Right lobe of liver (tissue), 6 donors: Measurements from ENCODE around the gene CTCF. TPM values are rescaled to one million over a fixed set of nuclear protein-coding genes. Genes with fewer than 3 reads are reported as not detected.

Experiments
- ATAC-seq, 4 donors: fragments of 200-7000 bp; cut with Tn5 transposase; one replicate each; pipeline ENCODE4 v1.9.1; 2020; ENCODE audit warnings: mild to moderate bottlenecking in 4 of 4, moderate library complexity in 4 of 4
- DNase-seq, 3 donors: peaks; one replicate each; pipeline ENCODE4 v3.0.0-alpha.2; 2020
- H3K27ac ChIP-seq, 3 donors: fragments of 200-600 bp; one replicate each; pipeline ENCODE4 v1.8.0; 2022
- H3K27me3 ChIP-seq, 2 donors: fragments of 200-600 bp; one replicate each; pipeline ENCODE4 v1.8.0; 2022
- H3K36me3 ChIP-seq, 4 donors: fragments of 200-600 bp; sonication (generic) in 1 of 4; one replicate each; pipeline versions ENCODE4 v1.5.1 to v1.8.0; 2017 to 2022; ENCODE audit warnings: control low read depth in 1 of 4
- H3K4me1 ChIP-seq, 4 donors: fragments of 200-600 bp; sonication (generic) in 1 of 4; one replicate each; pipeline versions ENCODE4 v1.5.1 to v1.8.0; 2017 to 2022; ENCODE audit warnings: control low read depth in 1 of 4
- H3K4me3 ChIP-seq, 3 donors: fragments of 200-600 bp; one replicate each; pipeline ENCODE4 v1.8.0; 2022
- H3K9me3 ChIP-seq, 4 donors: fragments of 200-600 bp; sonication (generic) in 1 of 4; one replicate each; pipeline versions ENCODE4 v1.5.1 to v1.8.0; 2017 to 2022; ENCODE audit warnings: control low read depth in 1 of 4
- CTCF ChIP-seq, 4 donors: fragments of 200-600 bp in 3 of 4; fragments of 450-650 bp in 1 of 4; IDR thresholded peaks; one replicate each; pipeline versions ENCODE4 v1.5.1 to v1.8.0; 2016 to 2022; ENCODE audit warnings: antibody characterized with exemption in 4 of 4, mild to moderate bottlenecking in 2 of 4
- POLR2A ChIP-seq: fragments of 450-650 bp; IDR thresholded peaks from one replicate; pipeline ENCODE4 v1.6.1; 2017; ENCODE audit warnings: antibody characterized with exemption, mild to moderate bottlenecking
- WGBS: methylation state at CpG from one replicate; pipeline ENCODE4 v1.1.6; 2018; ENCODE audit warnings: low coverage, low lambda C conversion rate; ENCODE audit not compliant: insufficient coverage; ENCODE audit errors: missing lambda C conversion rate; 5-methylcytosine and 5-hydroxymethylcytosine counted together
- intact Hi-C, 2 donors: fragments of 100-400 bp; cut with DNase I; formaldehyde crosslinking; loops; one replicate each; pipeline versions ENCODE4 v1.11.2 to v1.14.1; 2022
- total RNA-seq, 6 experiments: library from RNA; depleted of rRNA in 2 of 6; stranded (reverse); fragments of >200 nt in 2 of 6; fragmentation: NEBNext Ultra II Directional in 3 of 6; extraction: Animal tissue kit (Norgen Biotek cat#: 25700) in 3 of 6; gene quantifications; one replicate each; pipeline versions ENCODE4 v1.1.0 to v1.2.4, GENCODE V29; 2016 to 2023
- donor health status: DM: no; HTN: yes; CAD: no.
- donor health status: DM: no; HTN: no; CAD: no.
- donor health status: DM: no; HTN: no; CAD: no.
- donor health status: DM: no; HTN: yes; CAD: no.
- donor health status: DM: no; HTN: yes; CAD: no.

CTCF gene
- total RNA-seq, 6 experiments from 2014 or later: 14.3 to 18.5 (median 17.0) TPM

- Histone ChIP-seq H3K27ac (no peak overlapping the region), H3K9me3 (no peaks in the 10 kb centered on the region), H3K4me1 (peaks cover 0 to 27% (median 7%) of the 10 kb centered on the region in 4 donors), H3K36me3 (peaks cover 0 to 25% (median 8%) of the 10 kb centered on the region in 4 donors), H3K4me3 (no peak overlapping the region), H3K27me3 (no peaks in the 10 kb centered on the region)
- intact Hi-C loops: no loop called here
- WGBS: 57% methylated on average over 1 of the region's 6 CpGs
- ATAC-seq (no peak), DNase-seq (peak in 1 of 3 donors; percentile 40)
- TF ChIP-seq CTCF (IDR thresholded peaks at IDR 0.05) (no peak), POLR2A (no peak)
These were observed 18.7 kb upstream of the CTCF start for GRCh38 chr16:67543582-67543981.

DNA sequence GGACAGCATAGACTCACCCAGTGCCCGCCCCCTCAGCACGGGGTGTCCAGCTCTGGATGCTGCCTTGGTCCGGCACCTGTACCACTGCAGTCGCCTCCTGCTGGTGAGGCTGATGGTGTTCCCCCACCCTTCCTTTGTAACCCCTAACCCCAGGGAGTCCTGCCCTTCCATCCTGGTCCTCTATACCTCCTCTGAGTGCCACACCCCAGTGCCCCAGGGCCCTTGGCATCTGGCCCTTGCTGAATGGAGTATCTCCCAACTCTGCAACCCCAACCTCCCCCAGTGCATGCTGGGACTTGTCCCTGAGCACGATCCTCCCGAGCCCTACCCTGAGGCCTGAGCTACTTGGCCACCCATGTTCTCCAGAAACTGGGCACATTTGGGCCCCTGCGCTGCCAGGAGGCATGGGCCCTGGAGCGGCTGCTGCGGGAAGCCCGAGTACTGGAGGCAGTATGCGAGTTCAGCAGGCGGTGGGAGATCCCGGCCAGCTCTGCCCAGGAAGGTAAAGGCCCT lies 17.9 kb upstream of the CTCF start:
- WGBS: 38% methylated on average over 2 of the region's 13 CpGs
- no peak overlapping the region for H3K4me3 ChIP-seq
- intact Hi-C loops: no loop called here
- ATAC-seq (no peak), DNase-seq (peak in 1 of 3 donors; percentile 44)
- H3K27me3 ChIP-seq: no peaks in the 10 kb centered on the region
- TF ChIP-seq CTCF (IDR thresholded peaks at IDR 0.05) (no peak), POLR2A (no peak)
- no peak overlapping the region for H3K27ac ChIP-seq
- peaks cover 0 to 23% (median 7%) of the 10 kb centered on the region in 4 donors for H3K4me1 ChIP-seq
- peaks cover 0 to 25% (median 8%) of the 10 kb centered on the region in 4 donors for H3K36me3 ChIP-seq
- no peaks in the 10 kb centered on the region for H3K9me3 ChIP-seq

GRCh38 chr16:67544844-67545664 lies 17.3 kb upstream of the CTCF start:
- DNase-seq: peak in 1 of 3 donors; percentile 34
- Histone ChIP-seq H3K36me3 (peaks cover 0 to 25% (median 6%) of the 10 kb centered on the region in 4 donors), H3K27ac (no peak overlapping the region), H3K9me3 (no peaks in the 10 kb centered on the region), H3K27me3 (no peaks in the 10 kb centered on the region), H3K4me3 (no peak overlapping the region), H3K4me1 (peaks cover 0 to 23% (median 7%) of the 10 kb centered on the region in 4 donors)
- TF ChIP-seq POLR2A (no peak), CTCF (IDR thresholded peaks at IDR 0.05) (no peak)
- WGBS: 67% methylated on average over 5 of the region's 15 CpGs
- ATAC-seq: no peak
- intact Hi-C loops: no loop called here

GRCh38 chr16:67545665-67546024 lies 16.7 kb upstream of the CTCF start:
- WGBS: 60% methylated on average over 1 of the region's 14 CpGs
- H3K27ac ChIP-seq: no peak overlapping the region

More at GRCh38 chr16:67545665-67546024, 16.7 kb upstream of the CTCF start:
- peaks cover 0 to 22% (median 5%) of the 10 kb centered on the region in 4 donors for H3K36me3 ChIP-seq
- intact Hi-C loops: no loop called here
- H3K27me3 ChIP-seq: no peaks in the 10 kb centered on the region
- H3K4me3 ChIP-seq: no peak overlapping the region
- H3K9me3 ChIP-seq: no peaks in the 10 kb centered on the region
- ATAC-seq: no peak
- H3K4me1 ChIP-seq: peaks cover 0 to 23% (median 7%) of the 10 kb centered on the region in 4 donors
- DNase-seq: no peak
- TF ChIP-seq CTCF (IDR thresholded peaks at IDR 0.05) (no peak), POLR2A (no peak)
